CD4-positive, alpha-beta T cell (primary cell): ENCODE data around the gene CXCL9. TPM values are rescaled to one million over a fixed set of nuclear protein-coding genes. Genes with fewer than 3 reads are reported as not detected.

ENCODE experiments used
- ATAC-seq: fragments of 200-7000 bp; cut with Tn5 transposase; one replicate; pipeline ENCODE4 v1.10.0; 2022; ENCODE audit warnings: mild to moderate bottlenecking; ENCODE audit not compliant: poor library complexity
- CTCF ChIA-PET: fragments of 350-600 bp; sonication (Branson Sonifier 250); formaldehyde crosslinking; loops from one replicate; lab custom pipeline; 2021; ENCODE audit warnings: antibody characterized with exemption, inconsistent platforms; lab: Charles Lee
- POLR2A ChIA-PET: fragments of 350-600 bp; sonication (Branson Sonifier 250); formaldehyde crosslinking; loops from one replicate; lab custom pipeline; 2021; ENCODE audit warnings: antibody characterized with exemption, inconsistent platforms; lab: Charles Lee
- DNase-seq, 14 experiments: peaks; one replicate each; pipeline ENCODE4 v3.0.0-alpha.2; 2013 to 2020; ENCODE audit warnings: mixed read lengths in 2 of 14
- H3K27ac ChIP-seq, 2 donors: one replicate each; pipeline versions ENCODE4 v1.5.1 to v1.7.0; 2013; ENCODE audit warnings: low read length in 2 of 2, low read depth in 1 of 2, mild to moderate bottlenecking in 1 of 2
- H3K27me3 ChIP-seq, 2 experiments: 1 replicate in 1 of 2; 2 replicates in 1 of 2; pipeline versions ENCODE4 v1.6.1 to v1.7.0; 2013; ENCODE audit warnings: low read length in 2 of 2, control low read depth in 1 of 2, mild to moderate bottlenecking in 1 of 2, moderate library complexity in 1 of 2; ENCODE audit not compliant: insufficient read depth in 2 of 2, control insufficient read depth in 1 of 2
- H3K36me3 ChIP-seq: one replicate; pipeline ENCODE4 v1.6.1; 2013; ENCODE audit warnings: low read length, control low read depth; ENCODE audit not compliant: insufficient read depth
- H3K4me1 ChIP-seq: one replicate; pipeline ENCODE4 v1.6.1; 2013; ENCODE audit warnings: low read length, control low read depth; ENCODE audit not compliant: insufficient read depth
- H3K4me3 ChIP-seq: one replicate; pipeline ENCODE4 v1.5.1; 2013; ENCODE audit warnings: mild to moderate bottlenecking, low read length, moderate library complexity
- H3K9me3 ChIP-seq, 2 experiments: 1 replicate in 1 of 2; 2 replicates in 1 of 2; pipeline versions ENCODE4 v1.6.1 to v1.7.0; 2013; ENCODE audit warnings: low read length in 2 of 2, mild to moderate bottlenecking in 2 of 2, control low read depth in 1 of 2, moderate library complexity in 1 of 2; ENCODE audit not compliant: control insufficient read depth in 1 of 2, insufficient read depth in 1 of 2
- H3K27ac Mint-ChIP-seq: one replicate; pipeline ENCODE4 v1.8.0; 2020; ENCODE audit warnings: mixed read lengths
- H3K27me3 Mint-ChIP-seq: one replicate; pipeline ENCODE4 v1.8.0; 2021; ENCODE audit warnings: mixed read lengths
- H3K36me3 Mint-ChIP-seq: one replicate; pipeline ENCODE4 v1.8.0; 2021; ENCODE audit warnings: low read depth, mixed read lengths
- H3K4me1 Mint-ChIP-seq: one replicate; pipeline ENCODE4 v1.8.0; 2021; ENCODE audit warnings: low read depth, mixed read lengths
- H3K4me3 Mint-ChIP-seq: one replicate; pipeline ENCODE4 v1.8.0; 2020; ENCODE audit warnings: mild to moderate bottlenecking, mixed read lengths
- H3K9me3 Mint-ChIP-seq: one replicate; pipeline ENCODE4 v1.8.0; 2020; ENCODE audit warnings: mixed read lengths
- intact Hi-C, 2 experiments: fragments of 100-400 bp; cut with DNase I in 1 of 2; cut with micrococcal nuclease in 1 of 2; formaldehyde crosslinking; loops; one replicate each; pipeline versions ENCODE4 v1.15.1 to v1.9.0; 2023 to 2025; cut with DNase I, micrococcal nuclease
- total RNA-seq, 174 experiments: library from RNA in 2 of 174; stranded (reverse) in 2 of 174; gene quantifications; one replicate each; pipeline ENCODE4 v1.2.3 and lab custom pipeline; 2021 to 2026
- TF ChIP-seq, protein P1 (sequence below): fragments of 200-600 bp; IDR thresholded peaks from one replicate; pipeline ENCODE4 v1.8.0; 2022; ENCODE audit warnings: antibody characterized with exemption, mild to moderate bottlenecking

The CXCL9 gene
- total RNA-seq, 2 experiments from 2014 or later: not detected

DNA sequence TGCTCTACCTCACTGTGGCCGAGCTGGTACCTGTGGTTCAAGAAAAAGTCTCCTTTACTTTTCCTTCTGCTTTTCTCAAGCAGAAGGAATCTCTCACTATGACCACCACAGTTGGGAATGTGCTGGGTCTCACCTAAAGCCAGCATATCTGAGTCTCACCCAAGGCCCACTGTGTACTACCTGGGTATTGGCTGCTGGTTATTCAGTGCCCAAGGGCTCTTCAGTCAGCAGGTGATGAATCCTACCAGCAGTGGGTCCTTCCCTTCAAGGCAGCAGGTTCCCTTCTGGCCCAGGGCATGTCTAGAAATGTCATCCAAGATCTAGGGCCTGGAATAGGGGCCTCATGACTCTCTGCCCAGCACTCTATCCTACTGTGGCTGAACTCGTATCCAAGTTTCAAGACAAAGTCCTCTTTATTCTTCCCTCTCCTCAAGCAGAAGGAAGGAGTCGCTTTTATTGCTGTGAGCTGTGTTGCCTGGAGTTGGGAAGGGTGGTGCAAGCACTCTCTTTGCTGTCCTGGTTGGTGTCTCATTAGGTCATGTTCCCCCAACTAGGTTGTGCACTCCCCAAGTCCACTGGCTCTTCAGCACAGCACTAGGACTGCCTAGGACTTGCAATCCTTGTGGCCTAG, 9.9 kb upstream of the CXCL9 start:
- Histone ChIP-seq H3K4me3 (no peak overlapping the region), H3K36me3 (no peaks in the 10 kb centered on the region), H3K4me1 (no peaks in the 10 kb centered on the region), H3K9me3 (no peaks in the 10 kb centered on the region), H3K27me3 (no peaks in the 10 kb centered on the region), H3K27ac (no peak overlapping the region)
- H3K4me1 Mint-ChIP-seq: no peaks in the 10 kb centered on the region
- ChIA-PET POLR2A (no interaction called here), CTCF (no interaction called here)
- TF ChIP-seq, protein P1, sequence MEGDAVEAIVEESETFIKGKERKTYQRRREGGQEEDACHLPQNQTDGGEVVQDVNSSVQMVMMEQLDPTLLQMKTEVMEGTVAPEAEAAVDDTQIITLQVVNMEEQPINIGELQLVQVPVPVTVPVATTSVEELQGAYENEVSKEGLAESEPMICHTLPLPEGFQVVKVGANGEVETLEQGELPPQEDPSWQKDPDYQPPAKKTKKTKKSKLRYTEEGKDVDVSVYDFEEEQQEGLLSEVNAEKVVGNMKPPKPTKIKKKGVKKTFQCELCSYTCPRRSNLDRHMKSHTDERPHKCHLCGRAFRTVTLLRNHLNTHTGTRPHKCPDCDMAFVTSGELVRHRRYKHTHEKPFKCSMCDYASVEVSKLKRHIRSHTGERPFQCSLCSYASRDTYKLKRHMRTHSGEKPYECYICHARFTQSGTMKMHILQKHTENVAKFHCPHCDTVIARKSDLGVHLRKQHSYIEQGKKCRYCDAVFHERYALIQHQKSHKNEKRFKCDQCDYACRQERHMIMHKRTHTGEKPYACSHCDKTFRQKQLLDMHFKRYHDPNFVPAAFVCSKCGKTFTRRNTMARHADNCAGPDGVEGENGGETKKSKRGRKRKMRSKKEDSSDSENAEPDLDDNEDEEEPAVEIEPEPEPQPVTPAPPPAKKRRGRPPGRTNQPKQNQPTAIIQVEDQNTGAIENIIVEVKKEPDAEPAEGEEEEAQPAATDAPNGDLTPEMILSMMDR: no peak
- H3K9me3 Mint-ChIP-seq: no peaks in the 10 kb centered on the region
- no peaks in the 10 kb centered on the region for H3K36me3 Mint-ChIP-seq
- no peaks in the 10 kb centered on the region for H3K27me3 Mint-ChIP-seq
- DNase-seq (no peak), ATAC-seq (no peak)
- no peak overlapping the region for H3K4me3 Mint-ChIP-seq
- no peak overlapping the region for H3K27ac Mint-ChIP-seq
- intact Hi-C loops: no loop called here

DNA sequence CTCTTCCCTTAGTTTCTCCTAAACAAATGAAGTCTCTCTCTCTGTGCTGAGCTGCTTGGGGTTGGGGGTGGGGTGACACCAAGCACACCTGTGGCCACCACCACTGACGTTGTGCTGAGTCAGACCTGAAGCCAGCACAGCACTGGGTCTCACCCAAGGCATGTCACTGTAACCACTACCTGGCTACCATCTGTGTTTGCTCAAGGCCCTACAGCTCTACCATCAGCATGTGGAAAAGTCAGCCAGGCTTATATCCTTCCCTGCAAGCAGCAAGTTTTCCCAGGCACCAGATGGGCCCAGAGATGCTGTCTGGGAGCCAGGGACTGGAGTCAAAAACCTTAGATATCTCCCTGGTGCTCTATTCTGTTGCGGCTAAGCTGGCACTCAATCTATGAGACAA, 9.1 kb upstream of the CXCL9 start:
- Mint-ChIP-seq H3K36me3 (no peaks in the 10 kb centered on the region), H3K4me3 (no peak overlapping the region), H3K4me1 (no peaks in the 10 kb centered on the region), H3K27me3 (no peaks in the 10 kb centered on the region), H3K27ac (no peak overlapping the region), H3K9me3 (no peaks in the 10 kb centered on the region)
- Histone ChIP-seq H3K36me3 (no peaks in the 10 kb centered on the region), H3K9me3 (peaks cover 0 to 2% of the 10 kb centered on the region in 2 experiments), H3K4me3 (no peak overlapping the region), H3K4me1 (no peaks in the 10 kb centered on the region), H3K27me3 (no peaks in the 10 kb centered on the region), H3K27ac (no peak overlapping the region)
- ChIA-PET CTCF (no interaction called here), POLR2A (no interaction called here)
- no peak for ATAC-seq
- TF ChIP-seq, protein P1: no peak
- intact Hi-C loops: no loop called here
- DNase-seq: no peak

DNA sequence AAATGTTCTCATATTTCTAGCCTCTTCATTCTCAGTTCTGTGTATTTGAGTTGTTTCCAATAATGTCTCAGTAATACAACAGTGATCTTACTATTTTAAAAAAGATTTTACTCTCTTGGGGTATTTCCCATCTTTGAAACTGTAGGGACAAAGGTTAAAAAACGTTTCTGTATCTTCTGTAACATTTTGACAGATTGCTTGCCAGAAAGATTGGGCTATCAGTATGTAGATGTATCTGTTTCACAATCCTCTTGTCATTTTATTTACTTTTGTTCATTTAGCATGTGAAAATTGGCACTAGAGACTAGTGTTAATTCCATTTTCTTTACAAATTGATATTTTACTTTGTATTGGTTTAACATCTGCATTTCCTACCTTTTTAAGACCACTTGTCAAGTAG, 6.2 kb upstream of the CXCL9 start:
- H3K27ac Mint-ChIP-seq: no peak overlapping the region
- Histone ChIP-seq H3K9me3 (peaks cover 0 to 8% of the 10 kb centered on the region in 2 experiments), H3K4me1 (no peaks in the 10 kb centered on the region), H3K27ac (no peak overlapping the region), H3K4me3 (no peak overlapping the region), H3K36me3 (no peaks in the 10 kb centered on the region), H3K27me3 (no peaks in the 10 kb centered on the region)
- no peaks in the 10 kb centered on the region for H3K9me3 Mint-ChIP-seq
- ChIA-PET POLR2A (no interaction called here), CTCF (no interaction called here)
- ATAC-seq: no peak
- no peak overlapping the region for H3K4me3 Mint-ChIP-seq
- no peak for DNase-seq
- H3K4me1 Mint-ChIP-seq: no peaks in the 10 kb centered on the region
- intact Hi-C loops: no loop called here
- H3K27me3 Mint-ChIP-seq: peaks cover 8% of the 10 kb centered on the region
- H3K36me3 Mint-ChIP-seq: no peaks in the 10 kb centered on the region
- TF ChIP-seq, protein P1: no peak
